HG03520 (cell line): ENCODE measurements around the gene IRF2.

Experiments used
- ATAC-seq: cut with Tn5 transposase; IDR thresholded peaks from one replicate; pipeline ENCODE4 v1.9.1; 2021; ENCODE audit warnings: mild to moderate bottlenecking, moderate library complexity; ENCODE audit not compliant: unreplicated experiment

Gene IRF2

DNA sequence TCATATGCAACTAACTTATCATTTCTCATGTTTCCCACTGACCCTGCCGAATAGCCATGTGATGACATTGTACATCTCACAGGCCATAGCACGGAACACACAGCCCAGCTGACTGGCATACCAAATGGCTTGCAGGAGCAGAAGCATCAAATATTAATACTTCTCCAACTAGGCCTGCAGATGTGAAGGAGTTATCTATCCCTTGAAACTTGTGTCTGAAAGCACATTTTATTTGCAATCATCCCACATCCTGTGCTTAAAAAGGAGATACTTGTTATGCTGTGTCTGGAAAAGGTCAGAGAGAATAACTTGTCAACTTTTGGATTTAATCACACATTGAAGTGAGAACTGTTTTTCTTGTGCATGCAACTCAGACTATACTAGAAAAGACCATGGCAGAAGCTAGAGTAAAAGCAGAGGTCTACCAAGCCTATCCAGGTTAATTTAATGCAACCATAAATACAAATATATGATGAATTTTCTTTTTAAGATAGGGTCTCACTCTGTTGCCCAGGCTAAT lies 100.4 kb downstream of the IRF2 start:
- ATAC-seq = no peak

DNA sequence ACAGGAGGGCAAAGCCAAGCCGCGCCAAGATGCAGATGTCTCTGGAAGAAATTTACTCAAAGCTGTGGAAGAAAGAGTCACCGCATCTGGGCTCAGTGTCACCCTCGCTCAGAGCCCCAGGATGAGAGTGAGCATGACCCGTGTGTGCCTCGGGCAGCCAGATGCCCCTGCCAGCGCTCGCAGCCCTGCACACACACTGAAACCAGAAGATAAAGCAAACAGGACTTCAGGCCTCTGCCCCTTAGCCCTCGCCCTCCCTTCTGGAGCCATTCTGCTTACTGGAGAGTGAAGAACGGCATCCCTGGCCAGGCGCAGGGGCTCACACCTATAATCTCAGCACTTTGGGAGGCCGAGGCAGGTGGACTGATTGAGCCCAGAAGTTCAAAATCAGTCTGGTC lies 103.0 kb downstream of the IRF2 start:
- no peak for ATAC-seq

DNA sequence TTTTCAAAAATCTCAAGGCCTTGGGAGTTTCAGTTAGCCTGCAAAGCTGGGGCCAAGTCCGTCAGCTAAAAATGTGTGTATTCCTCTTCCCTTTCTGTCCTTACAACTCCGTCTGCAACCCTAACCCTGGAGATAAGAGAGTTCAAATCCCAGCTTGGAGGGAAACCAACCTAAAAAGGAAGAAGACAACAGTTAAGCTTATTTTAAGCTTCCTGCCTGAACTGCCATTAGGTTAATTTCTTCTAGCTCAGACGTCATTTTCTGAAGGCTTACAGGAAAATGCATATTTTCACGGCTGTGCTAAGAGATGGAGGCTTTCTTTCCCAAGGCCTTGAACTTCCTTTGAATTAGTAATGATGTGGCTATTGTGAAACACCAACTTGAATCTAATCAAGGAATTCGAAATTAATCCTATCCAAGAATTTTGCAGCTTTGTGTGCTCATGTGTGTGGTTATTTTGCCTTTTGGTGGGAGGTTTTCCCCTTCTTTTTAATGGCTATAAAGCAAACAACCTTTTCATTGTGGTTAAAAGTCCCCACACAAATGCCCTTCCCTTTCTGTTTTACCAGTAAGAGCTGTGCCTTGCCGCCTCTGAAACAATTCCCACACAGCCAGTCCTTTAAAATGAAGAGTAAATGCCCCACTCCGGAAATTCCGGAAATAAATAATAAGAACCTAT lies 103.5 kb downstream of the IRF2 start:
- no peak for ATAC-seq

DNA sequence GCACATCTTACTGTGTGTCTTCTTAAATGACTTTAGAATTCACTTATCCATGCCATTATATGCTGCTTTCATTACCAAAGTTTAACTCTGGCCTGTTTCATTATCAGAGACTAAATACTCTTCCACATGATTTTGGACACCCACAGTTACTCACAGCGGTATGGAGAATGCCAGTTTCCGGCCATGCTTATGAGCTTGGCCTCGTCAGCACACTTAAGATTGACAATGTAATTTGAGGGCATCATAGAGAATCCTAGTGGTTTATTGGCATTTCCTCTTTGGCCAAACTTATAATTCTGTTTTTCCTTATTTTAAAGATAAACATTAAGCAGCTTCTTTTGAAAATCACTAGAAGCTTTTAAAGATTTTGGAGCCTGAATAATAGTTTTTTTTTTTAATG lies 104.5 kb downstream of the IRF2 start:
- ATAC-seq = no peak

DNA sequence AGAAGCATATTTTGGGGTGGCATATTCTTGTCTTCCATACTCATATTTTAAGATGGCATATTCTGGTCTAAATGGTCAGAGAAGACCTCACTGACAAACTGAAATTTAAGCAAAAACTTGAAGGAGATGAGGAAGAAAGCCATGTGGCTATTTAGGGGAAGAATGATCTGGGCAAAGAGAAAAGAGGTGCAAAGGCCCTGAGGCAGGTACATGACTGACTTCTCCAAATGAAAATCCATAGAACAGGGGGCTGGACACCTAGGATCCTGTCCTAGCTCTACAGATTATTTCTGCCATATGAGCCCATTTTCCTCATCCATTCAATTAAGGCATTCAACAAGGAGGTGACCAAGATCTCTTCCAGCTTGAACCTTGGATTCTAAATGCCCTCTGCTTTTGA lies 105.6 kb downstream of the IRF2 start:
- no peak for ATAC-seq

DNA sequence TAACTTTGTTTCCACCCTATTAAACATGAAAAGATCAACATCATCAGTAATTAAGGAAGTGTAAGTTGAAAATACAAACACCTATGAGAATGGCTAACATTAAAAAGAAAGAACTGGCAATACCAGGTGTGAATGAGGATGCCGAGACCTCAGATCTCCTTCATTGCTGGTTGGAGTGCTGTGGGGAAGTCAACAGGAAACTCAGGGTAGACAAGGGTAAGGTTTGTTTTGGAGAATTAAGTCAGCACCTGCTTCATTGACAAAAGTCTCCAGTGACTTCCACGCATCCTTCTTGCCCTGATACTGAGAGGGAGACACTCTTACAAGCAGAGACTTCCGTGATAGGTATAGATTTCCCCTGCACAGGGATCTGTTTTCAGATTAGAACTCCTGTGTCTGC lies 106.1 kb downstream of the IRF2 start:
- no peak for ATAC-seq

DNA sequence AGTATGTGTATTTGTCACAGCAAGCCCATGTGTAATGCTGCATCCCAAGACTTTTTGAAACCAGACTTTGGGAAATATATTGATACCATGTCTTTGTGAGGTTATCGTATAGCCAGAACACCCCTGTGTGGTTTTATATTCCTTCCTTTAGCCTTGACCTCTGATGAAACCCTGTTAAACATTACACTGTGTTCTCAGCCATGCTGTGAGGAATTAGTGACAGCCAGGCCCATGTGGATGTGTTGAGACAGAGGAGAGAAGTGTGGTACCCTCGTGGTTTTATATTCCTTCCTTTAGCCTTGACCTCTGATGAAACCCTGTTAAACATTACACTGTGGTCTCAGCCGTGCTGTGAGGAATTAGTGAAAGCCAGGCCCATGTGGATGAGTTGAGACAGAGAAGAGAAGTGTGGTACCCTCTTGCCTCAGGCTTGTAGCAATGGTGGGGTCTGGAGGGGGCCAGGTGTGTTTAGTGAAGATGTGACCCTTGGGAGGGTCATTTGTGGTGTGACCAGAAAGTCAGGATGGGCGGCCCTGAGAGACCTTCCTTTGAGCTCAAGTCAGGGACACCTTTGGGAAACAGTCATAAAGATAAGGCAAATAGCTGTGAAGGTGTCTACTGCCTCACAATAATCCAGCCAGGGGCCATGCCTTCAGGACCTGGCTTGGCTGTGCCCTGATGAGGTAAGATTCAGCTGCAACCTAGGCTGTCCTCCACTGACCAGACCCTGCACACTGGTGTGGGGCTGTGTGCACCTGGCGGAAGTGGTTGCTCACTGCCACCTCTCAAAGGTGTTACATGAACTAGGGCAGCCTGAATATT lies 110.0 kb downstream of the IRF2 start:
- no peak for ATAC-seq

DNA sequence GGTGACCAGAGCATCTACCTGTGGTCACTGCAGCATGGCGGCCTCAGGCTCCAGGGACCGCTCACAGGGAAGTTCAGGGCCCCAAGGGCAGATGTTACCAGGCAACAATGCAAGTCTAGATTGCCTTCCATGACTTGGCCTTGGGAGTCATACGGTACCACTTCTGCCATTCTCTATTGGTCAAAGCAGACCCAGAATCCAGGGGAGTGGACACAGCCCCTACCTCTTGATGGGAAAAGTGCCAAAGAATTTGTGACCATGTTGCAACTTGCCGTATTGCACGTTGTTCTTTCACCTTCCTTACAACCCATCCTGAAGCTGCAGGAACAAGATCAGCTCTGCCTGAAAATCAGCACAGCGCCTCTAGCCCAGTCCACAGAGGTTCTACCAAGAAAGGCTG lies 111.1 kb downstream of the IRF2 start:
- no peak for ATAC-seq

DNA sequence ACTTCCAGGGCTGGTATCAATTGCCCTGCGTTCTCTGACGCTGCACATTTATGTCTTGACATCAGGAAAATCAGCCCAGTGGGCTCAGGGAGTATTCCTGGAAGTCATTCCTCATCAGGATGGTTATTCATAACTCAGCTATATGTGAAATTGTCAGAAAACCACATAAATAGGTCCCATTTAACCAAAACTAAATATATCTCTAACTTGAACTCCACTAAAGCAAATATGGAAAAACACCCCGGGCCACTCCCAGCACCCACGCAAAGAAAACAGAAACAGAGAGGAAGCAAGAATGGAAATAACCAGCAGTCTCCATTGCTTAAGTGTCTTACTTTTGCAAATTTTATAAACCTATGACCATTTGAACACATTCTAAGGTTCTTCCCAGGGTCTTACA lies 112.0 kb downstream of the IRF2 start:
- ATAC-seq = no peak

DNA sequence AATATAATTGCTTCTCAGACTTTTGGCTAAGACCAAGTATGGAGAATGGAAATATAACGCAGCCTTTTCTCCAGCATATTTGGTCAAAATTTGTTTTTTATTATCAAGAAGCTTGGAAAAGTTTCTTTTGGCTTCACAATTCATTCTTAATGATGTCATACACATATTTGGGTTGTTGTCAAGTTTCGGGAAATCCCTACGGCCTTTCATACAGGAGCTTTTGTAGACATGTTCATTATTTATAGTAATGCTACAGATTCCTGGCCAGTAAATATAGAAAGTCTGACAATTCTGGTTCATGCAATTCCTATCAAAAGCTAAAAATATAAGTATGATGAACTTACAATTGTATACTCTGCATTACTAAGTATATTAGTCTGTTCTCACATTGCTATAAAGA lies 112.9 kb downstream of the IRF2 start:
- no peak for ATAC-seq

DNA sequence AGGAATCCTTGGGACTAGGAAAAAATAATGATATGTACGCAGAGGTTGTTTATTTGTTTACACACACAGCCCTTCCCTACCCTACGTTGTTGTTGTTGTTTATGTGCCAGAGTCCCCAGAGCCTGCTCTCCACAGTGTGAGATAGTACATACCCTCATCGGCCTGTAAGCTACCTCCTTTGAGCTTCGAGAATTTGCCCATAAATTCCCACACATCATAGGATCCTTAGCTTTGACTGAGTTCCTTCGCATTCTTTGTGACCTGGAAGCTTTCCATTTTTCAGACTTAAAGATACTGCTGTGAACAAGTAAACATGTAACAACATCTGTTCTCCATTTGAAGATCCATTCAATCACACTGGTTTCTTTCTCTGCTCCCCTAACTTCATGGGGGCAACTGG lies 114.5 kb downstream of the IRF2 start:
- no peak for ATAC-seq

DNA sequence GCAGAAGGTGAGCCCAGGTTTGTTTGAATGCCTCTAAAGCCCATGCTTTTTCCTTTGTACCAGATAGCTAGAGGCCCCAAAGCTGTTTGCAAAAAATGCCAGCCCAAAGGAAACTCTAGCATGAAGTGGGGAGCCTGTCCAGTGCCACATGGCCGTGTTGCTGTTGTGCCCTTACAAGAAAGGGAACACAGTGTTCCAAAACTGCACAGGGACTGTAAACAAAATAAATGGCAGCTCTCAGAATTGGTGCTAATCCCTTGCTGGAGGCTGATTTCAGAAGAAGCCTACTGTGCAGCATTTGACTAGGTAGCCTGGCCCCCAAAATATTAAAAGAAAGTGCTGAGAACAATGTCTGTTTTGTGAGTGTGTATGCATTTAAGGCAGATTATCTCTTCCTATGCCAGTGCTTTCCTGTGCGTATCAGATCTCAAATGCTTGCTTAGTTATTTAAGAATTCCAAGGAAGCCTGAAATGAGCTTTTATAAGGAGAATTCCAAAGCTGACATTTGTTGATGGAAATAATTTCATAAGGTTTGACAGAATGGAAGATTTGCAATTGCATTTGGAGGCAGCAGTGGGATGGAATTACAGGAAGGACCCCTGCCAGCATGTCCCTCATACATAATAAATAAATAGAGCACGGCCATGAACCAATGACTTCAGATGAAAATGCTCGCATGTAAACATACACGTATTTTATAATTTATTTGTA lies 115.7 kb downstream of the IRF2 start:
- ATAC-seq = no peak

DNA sequence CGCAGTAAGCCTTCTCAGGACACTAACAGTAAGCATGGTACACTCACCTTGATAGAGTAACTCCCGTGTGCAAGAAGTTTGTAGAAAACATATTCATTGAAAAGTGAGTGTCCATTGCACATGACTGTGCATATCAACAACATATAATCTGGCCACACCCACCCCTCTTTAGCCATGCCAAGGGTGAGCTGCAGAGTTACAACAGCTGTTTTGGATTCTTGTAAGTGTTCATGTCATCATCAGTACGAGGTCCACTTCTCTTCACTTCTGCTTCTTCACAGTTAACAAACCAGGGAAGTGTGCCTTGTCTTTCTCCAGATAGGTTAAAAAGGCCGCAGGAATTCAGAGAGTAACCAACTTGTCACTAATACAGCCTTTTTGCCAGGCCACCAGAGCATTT lies 116.6 kb downstream of the IRF2 start:
- no peak for ATAC-seq

DNA sequence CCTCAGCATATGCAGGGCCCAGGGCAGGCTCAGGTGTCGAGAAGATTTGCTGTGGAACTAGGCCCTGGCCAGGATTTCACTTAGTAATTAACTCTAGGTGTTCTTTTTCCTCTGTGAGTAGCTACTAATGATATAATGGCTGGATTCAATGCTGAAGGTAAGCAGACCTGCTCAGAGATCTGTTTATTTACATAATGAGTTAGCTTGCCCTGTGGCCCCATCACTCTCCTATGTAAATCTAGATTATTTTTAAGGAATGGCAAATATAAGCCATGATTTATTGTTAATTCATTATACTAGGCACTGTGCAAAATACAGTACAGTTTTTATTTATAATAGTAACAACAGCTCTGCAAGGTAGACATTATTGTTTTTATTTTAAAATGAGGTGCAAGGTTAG lies 117.2 kb downstream of the IRF2 start:
- no peak for ATAC-seq

DNA sequence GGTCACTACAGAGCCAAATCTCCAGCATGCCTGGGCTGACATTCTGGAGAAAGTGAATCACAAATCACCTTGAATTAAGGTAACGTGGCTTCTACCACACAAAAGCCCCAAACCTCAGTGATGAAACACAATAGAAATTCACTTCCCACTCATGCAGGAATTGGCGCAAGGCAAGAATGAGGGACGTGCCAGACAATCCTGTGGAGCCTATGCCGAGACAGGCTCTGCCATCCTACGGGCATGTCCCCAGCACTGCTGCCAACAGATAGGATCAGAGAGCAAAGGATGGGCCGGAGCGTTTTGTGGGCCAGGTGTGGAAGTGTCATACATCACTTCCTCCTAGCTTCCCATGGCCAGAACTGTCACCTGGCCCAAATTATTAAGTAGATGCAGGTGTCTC lies 118.0 kb downstream of the IRF2 start:
- ATAC-seq = no peak

DNA sequence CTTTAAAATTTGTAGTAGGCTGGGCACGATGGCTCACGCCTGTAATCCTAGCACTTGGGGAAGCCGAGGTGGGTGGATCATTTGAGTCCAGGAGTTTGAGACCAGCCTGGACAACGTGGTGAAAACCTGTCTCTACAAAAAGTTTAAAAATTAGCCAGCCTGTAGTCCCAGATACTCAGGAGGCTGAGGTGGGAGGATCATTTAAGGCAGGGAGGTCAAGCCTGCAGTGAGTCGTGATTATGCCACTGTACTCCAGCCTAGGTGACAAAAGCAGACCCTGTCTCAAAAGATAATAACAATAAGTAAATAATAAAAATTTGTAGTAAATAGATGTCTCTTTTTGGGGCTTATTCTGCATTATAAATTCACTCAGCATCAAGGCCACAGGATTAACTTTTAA lies 118.5 kb downstream of the IRF2 start:
- no peak for ATAC-seq

DNA sequence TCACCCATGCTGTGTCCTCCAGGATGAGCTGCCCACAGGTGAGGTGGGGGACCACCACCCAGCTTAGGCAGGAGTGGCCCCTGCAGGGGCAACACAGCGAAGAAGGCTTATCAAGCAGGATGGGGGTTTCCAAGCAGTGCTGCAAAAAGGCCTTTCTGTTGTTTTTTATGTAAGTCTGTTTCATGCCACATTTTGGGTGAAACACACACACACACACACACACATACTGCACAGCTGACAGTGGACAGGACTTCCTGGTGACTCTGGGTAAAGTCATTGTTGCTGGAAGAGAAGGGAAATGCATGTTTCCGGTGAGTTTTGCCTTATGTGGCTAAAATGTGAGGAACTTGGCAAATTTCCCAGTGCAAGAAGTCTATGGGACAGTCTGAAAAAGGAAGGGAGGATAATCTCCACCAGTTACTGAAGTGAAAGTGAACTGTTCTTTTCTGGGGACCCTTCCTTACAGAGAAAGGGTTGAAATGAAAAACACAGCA lies 119.2 kb downstream of the IRF2 start:
- no peak for ATAC-seq

DNA sequence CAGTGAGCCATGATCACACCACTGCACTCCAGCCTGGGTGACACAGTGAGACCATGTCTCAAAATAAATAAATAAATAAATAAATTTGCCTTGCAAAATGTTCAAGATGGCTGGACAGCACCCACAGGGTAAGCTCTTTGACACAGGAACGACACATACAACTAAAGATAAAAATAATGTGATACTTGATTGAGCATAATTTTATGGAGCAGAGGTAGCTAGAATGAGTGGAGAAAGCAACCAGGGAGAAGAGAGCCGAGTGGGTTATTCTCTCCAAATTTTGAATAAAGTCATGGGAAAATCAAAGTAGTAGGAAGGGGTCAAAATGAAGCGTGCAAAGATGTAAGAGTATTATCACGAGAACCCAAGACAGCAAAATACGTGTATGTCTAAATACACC lies 121.5 kb downstream of the IRF2 start:
- no peak for ATAC-seq

DNA sequence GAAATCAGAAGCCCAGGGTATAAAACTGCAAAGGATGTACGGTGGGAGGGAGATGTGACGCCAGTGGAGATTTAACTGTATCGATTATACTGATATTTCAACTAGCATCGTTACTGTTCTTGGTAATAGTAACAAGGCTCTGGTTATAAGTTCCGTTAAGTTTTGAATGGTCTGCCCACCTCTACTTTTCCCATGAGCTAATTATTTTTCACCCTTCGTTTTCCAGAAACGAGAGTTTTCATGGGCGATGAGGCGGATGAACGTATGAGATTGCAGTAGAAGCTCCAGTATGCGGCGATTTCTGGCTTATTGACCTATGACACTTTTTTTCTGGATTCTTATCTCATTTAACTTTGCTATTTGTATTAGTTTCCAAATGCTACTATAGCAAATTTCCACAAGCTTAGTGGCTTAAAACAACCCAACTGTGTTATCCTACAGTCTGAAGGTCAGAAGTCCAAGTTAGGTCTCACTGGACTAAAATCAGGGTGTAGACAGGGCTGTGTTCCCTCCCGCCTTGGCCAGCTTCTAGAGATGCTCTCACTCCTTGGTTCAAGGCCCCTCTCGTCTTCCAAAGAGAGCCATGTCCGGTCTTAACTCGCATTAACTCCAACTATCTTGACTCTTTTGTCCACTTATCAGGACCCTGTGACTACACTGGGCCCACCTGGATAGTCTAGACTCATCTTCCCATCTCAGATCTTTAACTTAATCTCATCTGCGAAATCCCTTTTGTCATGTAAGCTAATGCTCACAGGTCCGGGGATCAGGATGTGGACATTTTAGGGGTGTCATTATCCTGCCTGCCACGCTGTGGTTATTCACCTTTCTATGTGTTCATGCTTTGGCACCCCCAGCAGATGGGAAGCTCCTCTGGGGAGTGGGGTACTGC lies 122.5 kb downstream of the IRF2 start:
- no peak for ATAC-seq

DNA sequence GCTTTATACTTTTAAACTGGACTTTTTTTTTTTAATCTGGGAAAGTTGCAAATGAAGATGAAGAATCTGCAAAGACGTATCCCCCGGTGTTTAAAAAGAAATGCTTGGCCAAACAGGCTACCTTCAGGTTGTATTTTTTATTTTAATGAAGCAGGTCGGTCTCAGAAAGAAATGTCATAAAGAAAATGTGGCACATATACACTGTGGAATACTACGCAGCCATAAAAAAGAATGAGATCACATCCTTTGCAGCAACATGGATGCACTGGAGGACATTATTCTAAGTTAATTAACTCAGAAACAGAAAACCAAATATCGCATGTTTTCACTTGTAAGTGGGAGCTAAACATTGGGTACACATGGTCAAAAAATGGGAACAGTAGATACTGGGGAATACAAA lies 123.4 kb downstream of the IRF2 start:
- ATAC-seq = no peak
